GM19467 (cell line): ENCODE data around the gene AP4S1.
"Not testable (repeated sequence)": the region's sequence is repeated elsewhere in the genome, so short reads cannot be mapped to it uniquely, and the experiment has no call there.

Experiments
- ATAC-seq: cut with Tn5 transposase; IDR thresholded peaks from one replicate; pipeline ENCODE4 v1.9.1; 2021; ENCODE audit warnings: mild to moderate bottlenecking, moderate library complexity; ENCODE audit not compliant: unreplicated experiment

The AP4S1 gene

DNA sequence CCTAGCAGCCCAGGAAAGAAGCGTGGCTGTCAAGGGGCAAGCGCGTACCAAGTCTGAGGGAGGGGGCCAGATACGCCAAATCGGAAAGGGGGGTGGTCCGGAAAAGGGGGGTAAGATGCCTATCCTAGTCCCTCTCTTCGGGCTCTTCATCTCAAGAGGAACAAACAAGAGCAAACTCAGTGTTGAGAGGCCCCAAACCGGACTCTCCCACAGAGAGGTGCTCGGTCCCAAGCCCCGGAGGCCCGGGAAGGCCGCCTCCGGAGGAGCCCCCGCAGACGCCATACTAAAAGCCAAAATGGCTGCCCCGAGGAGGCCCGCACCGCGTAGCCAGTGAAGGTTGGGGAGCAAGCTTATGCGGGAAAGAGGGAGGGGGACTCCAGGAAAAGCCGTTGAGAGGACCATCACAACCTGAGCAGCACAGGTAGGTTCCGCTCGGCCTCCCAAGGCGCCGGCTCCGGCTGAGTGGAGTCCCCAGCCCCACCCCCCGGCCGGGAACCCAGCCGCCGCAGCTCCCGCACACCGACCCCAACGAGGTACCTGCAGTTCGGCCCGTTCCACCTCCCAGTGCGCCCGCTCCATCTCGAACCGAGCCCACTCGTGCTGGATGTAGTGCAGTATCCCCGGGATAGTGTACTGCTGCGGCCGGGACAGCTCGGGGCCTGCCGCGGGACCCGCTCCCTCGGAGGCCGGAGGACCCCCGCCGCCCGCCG lies at the start of gene AP4S1:
Gene AP4S1 (plus strand): TSS at position 283 of the 710 bp plus-strand sequence. CDS start 40,548 bp downstream, outside the sequence.
- peak; percentile 18 for ATAC-seq

DNA sequence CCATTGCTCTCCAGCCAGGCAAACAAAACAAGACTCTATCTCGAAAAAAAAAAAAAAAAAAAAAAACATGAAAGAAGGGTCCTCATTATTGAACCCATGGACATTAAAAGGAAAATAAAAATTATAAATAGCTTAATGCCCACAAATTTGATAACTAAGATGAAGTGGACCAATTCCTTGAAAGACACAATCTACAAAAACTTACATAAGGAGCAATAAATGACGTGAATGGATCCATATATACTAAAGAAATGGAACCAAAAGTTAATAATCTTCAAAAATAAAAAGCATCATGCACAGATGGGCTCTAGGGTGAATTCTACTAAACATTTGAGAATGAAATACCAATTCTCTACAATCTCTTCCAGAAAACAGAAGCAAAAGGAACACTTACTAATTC lies 47.7 kb upstream of the AP4S1 start:
- ATAC-seq, result no peak

- ATAC-seq, result not testable (repeated sequence)
Observed at GRCh38 chr14:30980106-30980704, 45.2 kb upstream of the AP4S1 start.

- ATAC-seq, result no peak
Observed at GRCh38 chr14:30980980-30981379, 44.5 kb upstream of the AP4S1 start.

- ATAC-seq, result no peak
Observed at GRCh38 chr14:30982533-30982932, 42.9 kb upstream of the AP4S1 start.

- ATAC-seq, result no peak
Observed at GRCh38 chr14:30983858-30984257, 41.6 kb upstream of the AP4S1 start.

DNA sequence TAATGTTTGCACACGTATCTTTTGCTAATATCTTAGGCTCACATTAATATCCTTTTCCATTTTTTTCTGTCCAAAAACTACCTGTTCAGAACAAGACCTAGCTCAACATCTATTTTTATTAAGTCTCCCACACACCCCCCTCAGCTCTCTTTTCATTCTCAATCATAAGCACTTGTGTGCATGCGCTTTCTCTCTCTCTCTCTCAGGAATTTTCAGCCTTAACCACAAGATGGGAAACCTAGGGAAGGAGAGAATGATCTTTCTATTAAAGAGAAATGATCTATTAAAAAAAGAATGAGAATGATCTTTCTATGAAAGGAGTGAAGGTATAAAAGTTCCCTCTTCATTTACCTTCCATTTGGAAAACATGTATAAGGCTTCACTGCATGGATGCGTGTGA lies 39.7 kb upstream of the AP4S1 start:
- ATAC-seq, result no peak

GRCh38 chr14:30988509-30988908 lies 36.9 kb upstream of the AP4S1 start:
- ATAC-seq, result no peak

- ATAC-seq, result no peak
Observed at GRCh38 chr14:30990770-30991169, 34.7 kb upstream of the AP4S1 start.

- no peak for ATAC-seq
Observed at GRCh38 chr14:30991408-30991807, 34.0 kb upstream of the AP4S1 start.

- ATAC-seq, result no peak
Observed at GRCh38 chr14:30993071-30993470, 32.4 kb upstream of the AP4S1 start.

DNA sequence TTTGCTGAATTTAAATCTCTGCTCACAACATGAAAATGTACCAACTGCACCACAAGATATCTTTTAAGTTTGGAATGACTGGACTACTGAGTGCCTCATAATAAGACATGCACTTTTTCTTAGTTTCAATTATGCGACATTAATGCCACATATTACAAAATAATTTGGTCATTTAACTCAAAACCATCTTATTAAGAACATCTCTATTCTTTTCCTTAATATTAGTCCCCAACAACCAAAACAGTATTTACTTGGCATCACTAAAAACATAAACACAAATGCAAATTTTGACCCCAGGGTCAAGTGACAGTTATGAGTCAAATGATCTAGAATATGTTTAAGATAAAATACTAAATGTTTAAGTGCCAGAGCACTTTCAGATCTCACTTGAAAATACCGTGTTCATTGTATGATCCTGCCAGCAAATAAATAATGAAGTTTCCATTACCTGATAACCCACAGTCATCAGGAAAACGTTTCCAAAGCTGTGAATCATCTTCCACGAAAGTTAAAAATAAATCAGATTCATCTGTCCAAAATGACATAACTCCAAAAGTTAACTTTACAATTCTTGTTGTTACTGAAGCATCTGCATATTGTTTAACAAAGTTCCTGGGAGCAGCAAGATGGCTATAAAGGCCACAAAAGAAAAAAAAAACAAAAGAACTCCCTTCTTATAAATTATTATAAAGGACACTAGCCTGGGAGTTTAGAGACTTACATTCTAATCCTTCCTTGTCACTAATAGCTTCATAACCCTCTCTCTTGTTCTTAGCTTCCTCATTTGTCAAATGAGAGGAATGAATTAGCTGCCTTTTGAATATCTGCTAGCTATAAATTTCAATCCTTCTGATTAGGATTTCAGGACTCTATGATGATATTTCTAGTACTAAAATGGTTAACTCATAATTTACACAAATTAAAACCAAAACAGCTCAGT lies 30.5 kb upstream of the AP4S1 start:
- peak; percentile 51 for ATAC-seq

GRCh38 chr14:30995689-30996088 lies 29.8 kb upstream of the AP4S1 start:
- ATAC-seq, result no peak

GRCh38 chr14:30996892-30997659 lies 28.4 kb upstream of the AP4S1 start:
- no peak for ATAC-seq

DNA sequence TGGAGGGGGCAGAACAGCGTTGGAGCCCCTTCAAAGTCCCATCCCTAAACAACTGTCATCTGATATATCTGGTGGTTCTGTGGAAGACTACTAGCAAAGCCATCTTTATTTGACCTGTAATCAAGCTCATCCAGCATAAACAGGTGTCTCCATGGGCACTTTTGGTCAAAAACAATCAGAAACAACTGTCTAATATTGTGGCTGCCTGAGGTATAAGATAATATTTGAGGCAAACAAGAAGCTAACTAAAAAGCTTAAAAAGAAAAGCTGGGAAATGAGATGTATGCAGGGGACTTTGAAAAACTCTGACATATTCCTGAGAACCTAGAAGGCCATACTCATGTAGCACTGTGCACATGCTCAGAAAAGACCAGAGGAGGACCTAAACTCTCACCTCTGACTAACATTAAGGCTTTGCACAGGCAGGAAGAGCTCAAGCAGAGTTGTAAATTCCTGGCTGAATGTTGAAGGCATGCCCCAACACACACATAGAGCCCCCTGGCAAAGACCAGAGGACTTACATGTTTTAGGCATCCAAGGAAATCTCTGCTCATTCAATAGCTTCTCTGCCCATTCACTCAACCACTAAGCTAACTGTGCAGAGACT lies 27.2 kb upstream of the AP4S1 start:
- ATAC-seq, result no peak

- no peak for ATAC-seq
Observed at GRCh38 chr14:30999038-30999773, 26.2 kb upstream of the AP4S1 start.

GRCh38 chr14:31000629-31001338 lies 24.7 kb upstream of the AP4S1 start:
- ATAC-seq, result no peak

DNA sequence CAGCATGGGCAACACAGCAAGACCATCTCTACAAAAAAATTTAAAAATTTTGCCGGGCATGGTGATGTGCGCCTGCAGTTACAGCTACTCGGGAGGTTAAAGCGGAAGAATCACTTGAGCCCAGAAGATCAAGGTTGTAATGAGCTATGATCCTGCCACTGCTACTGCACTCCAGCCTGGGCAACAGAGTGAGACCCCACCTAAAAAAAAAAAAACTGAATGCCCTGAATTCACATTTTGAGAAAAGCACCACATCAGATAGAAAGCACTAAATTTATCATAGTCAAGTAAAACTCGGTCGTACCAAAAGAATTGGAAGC lies 24.1 kb upstream of the AP4S1 start:
- ATAC-seq, result no peak

DNA sequence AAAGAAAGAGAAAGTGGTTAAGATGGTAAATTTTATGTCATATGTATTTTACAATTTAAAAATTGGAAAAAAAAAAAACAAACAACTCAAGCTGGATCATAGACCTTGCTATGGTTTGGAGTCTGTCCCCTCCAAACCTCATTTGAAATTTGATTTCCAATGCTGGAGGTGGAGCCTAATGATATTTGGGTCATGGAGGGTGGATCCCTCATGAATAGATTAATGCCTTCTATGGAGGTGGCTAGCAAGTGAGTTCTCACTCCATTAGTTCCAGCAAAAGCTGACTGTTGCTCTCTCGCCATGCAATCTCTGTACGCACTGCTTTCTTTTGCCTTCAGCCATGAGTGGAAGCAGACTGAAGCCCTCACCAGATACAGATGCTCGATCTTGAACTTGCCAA lies 22.2 kb upstream of the AP4S1 start:
- no peak for ATAC-seq
